ENCODE data around the gene COX10.

DNA sequence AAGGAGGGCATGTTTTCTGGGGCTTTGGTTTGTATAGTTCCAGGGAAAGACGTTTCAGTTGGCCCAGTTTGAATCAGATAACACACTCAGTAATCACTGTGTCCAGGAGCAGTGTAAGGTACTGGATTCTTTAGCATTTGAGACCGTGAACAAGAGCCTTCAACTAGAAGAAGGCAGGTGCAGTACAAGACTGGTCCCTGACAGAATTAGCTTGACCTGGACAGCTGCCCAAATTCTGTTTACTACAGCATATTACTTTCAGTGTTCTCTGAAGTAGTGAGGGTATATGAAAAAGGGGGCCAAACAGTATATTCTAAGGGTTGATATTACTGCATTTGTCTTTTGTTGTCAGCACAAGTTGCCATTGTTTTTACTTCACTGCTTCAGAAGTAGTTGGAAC, 81.3 kb downstream of the COX10 start:
- TF ChIP-seq CTCF (IDR thresholded peaks at IDR 0.05 in 8 of 11, conservative IDR thresholded peaks at IDR 0.05 in 3 of 11) (no peak), POLR2A (IDR thresholded peaks at IDR 0.05) (no peak), POLR2AphosphoS5 (IDR thresholded peaks at IDR 0.05) (no peak)

Data from spleen (tissue), 7 donors.